Dermis blood vessel endothelial cell (primary cell): ENCODE data around the gene RANBP17. TPM values are rescaled to one million over a fixed set of nuclear protein-coding genes. Genes with fewer than 3 reads are reported as not detected.
A peak's percentile ranks its signal among the peaks of the same experiment; 100 is the strongest.

Experiments used
- DNase-seq: peaks from one replicate; pipeline ENCODE4 v3.0.0; 2010
- total RNA-seq: library from RNA; depleted of rRNA; stranded (reverse); fragments of >200 nt; gene quantifications from 2 replicates; pipeline ENCODE4 v1.2.3, GENCODE V29; 2014

Gene RANBP17
- total RNA-seq, 1 donor from 2014 or later, result 16.3 TPM

DNA sequence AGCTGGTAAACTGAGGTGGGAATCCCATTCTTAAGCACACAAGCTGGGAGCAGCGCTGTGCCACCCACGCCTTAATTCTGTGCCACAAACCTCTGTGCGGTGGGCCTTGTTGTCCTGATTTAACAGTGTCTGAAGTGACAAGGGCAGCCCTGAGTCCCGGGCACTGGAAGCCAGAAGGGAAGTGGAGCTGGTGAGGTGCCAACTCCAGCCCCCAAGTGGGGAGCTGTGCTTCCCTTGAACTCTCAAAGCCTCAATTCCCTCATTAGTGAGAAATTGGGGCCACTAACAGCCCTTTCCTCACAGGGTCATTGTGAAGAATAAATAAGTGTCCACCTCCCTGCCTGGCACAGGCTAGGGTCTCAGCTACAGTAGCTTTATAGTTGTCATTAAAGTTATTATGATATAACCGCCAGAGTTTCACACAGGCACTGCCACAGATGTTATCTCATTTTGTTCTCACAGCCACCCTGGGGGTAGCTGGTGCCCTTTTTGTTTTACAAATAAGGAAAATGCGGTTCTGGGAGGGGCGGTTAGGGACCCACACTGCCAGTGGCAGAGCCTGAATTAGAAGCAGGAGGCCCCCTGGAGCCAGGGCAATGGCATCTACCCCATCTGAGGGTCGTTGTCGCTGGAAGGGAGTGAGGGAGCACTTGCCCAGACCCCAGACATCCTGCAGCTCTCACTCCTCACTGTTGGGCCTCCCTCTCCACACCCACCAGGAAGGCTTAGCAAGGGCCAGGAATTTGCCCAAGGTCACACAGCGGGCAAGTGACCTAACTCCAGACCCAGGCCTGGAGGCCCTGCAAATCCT is 445.2 kb downstream of the RANBP17 start:
- no peak for DNase-seq

DNA sequence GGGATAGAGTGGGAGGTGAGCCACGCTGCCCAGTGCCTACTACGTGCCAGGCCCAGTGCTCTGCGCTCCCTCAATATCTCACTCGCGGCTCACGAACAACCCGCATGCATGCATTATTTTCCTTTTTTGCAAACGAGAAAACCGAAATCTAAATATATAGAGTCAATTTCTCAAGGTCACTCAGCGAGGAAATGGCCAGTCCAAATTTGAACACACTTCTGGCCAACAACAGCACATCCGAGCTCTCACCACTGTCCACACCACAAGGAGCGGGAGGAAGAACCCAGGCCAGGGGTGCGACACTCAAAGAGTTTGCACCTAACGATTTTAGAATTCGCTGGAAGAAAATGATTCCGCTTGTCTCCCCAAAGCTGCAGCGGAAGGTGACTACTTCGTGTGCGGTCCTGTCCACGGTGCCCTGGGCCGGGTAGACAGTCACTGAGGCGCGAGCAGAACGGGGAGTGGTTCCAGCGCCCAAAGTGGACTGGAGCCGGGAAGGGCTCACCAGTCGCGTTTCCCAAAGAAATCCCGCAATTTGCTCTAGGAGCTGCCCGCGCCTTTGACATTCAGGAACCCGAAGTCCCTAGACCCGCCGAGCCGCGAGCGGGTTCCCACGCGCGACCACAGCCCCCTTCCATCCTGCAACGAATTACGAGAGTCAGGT is 446.1 kb downstream of the RANBP17 start:
- no peak for DNase-seq

DNA sequence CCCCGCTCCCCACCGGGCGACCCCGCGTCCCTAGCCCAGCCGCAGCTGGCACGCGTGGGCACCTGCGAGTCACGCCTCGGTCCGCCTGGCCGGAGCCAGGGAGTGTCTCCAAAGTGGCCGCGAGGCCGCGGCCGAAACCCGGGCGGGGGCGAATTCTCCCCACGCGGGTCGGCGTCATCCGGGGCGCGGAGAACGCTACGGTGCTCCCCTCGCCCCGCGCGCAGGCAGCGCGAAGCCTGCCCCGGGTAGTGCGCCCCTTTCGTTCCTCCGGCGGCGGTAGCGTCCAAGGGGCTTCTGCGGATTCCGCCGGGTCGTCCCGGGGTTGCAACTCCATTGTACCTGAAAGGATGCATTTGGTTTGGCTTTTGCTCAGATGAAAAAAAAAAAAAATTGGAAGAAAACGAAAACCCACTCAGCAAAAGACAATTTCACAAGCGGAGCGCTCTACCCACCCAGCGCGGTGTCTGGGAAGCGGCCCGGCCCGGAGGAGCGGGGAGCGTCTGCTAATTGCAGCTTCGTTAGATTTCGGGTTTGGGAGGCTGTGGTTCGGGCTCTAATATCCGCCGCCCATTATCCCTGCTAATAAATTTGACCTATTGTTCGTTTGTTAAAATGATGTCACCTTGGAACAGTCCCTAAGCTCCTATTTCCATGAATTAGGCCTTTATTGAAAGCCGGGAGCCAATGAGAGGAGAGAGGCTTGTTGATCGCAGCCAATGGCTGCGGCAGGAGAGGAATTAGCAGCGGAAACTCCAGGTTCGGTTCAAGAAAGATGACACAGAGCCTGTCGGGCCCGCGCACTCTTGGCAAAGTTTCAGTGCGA is 446.8 kb downstream of the RANBP17 start, which contains the start of gene TLX3:
Gene TLX3, plus strand, starts transcription at position 796 of the 823 bp plus-strand sequence. CDS start 118 bp downstream, outside the sequence.
- peak; percentile 33 for DNase-seq

DNA sequence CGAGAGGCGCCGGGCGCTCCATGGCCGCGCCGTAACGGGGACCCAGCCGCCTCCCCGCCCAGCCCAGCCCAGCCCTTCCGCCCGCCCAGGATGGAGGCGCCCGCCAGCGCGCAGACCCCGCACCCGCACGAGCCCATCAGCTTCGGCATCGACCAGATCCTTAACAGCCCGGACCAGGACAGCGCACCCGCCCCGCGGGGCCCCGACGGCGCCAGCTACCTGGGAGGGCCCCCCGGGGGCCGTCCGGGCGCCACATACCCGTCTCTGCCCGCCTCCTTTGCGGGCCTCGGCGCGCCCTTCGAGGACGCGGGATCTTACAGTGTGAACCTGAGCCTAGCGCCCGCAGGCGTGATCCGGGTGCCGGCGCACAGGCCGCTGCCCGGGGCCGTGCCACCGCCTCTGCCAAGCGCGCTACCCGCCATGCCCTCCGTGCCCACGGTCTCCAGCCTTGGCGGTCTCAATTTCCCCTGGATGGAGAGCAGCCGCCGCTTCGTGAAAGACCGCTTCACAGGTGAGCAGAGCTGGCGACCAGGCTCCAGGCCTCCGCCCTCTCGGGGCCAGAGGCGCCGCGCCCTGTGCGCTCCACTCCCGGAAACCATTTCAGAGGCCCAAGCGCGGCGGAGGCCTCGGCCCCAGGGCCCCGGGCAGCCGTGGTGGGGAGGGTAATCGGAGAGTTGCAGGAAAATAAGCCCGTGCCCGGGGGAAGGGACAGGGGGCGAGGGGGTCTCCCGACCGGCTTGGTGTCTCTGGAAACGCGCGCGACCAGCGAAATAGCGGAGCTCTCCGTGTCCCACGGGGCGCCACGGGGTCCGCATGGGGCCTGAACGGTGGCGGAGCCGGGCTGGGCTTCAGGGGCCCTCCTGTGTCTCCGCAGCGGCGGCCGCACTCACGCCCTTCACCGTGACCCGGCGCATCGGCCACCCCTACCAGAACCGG is 447.7 kb downstream of the RANBP17 start:
- no peak for DNase-seq

DNA sequence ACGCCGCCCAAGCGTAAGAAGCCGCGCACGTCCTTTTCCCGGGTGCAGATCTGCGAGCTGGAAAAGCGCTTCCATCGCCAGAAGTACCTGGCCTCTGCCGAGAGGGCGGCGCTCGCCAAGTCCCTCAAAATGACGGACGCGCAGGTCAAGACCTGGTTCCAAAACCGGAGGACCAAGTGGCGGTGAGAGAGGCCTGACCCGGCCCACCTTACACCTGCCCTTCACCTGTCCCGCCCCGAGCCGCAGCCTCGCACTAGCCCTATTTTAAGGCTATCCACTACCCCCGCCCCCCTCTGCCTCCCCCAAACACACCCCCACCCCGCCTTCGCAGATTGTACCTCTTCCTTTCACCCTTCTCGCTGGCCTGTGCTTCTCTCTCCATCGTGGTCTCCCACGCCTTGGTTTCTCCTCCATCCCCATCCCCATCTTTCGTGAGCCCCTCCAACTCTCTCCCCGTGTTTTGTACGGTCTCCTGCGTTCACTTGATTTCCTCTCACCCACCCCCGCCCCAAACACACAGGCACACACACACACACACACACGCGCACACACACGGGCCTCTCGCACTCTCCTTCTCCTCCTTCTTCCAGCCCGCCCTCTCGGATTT is 448.5 kb downstream of the RANBP17 start:
- no peak for DNase-seq

DNA sequence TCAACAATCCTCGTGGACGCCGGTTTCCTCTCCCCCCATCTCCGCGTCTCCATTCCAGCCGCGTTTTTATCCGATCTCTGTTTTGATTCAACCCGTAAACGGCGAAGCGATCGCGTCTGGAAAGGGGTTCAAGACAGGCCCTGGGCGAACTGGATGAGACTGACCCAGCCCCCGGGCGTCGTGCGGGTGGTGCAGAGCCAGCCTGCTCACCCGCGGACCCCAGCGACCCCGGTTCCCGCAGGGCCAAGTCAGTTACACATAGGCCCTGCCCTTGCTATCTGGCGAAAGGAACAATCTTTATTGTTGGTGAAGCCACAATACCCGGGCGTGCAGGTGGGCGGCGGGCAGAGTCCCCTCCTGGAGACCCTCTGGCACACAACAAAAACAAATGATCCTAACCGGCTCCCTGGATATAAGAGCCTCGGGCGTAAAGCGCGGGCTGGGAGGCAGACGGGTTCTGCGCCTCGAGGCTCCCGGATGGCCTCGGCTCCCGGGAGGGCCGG is 449.1 kb downstream of the RANBP17 start:
- DNase-seq, result no peak

DNA sequence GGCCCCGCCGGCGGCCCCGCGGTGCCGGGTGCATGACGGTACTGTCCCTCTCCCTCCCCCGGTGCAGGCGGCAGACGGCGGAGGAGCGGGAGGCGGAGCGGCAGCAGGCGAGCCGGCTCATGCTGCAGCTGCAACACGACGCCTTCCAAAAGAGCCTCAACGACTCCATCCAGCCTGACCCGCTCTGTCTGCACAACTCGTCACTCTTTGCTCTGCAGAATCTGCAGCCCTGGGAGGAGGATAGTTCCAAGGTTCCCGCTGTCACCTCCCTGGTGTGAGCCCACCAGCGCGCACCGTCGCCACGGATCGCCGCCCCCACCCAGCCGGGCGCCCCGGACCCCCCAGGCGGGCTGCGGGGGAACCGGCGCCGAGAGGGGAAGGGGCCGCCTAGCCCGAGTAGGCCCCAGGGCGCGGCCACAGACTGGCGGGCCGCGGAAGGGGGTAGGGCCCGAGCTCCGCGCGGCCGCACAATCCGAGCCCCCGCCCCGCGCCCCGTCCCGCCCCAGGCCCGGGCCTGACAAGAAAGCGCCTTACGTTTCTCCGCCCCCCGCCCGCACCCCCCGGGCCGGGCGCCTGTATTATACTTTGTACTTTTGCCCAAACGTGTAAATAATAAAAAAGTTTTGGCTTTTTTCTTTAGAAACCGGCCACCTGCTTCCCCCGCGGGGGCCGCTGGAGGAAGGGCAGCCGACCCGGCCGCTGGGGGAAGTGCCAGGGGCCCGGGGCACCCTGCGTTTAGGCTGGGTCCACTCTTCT is 449.7 kb downstream of the RANBP17 start:
- peak; percentile 36 for DNase-seq

DNA sequence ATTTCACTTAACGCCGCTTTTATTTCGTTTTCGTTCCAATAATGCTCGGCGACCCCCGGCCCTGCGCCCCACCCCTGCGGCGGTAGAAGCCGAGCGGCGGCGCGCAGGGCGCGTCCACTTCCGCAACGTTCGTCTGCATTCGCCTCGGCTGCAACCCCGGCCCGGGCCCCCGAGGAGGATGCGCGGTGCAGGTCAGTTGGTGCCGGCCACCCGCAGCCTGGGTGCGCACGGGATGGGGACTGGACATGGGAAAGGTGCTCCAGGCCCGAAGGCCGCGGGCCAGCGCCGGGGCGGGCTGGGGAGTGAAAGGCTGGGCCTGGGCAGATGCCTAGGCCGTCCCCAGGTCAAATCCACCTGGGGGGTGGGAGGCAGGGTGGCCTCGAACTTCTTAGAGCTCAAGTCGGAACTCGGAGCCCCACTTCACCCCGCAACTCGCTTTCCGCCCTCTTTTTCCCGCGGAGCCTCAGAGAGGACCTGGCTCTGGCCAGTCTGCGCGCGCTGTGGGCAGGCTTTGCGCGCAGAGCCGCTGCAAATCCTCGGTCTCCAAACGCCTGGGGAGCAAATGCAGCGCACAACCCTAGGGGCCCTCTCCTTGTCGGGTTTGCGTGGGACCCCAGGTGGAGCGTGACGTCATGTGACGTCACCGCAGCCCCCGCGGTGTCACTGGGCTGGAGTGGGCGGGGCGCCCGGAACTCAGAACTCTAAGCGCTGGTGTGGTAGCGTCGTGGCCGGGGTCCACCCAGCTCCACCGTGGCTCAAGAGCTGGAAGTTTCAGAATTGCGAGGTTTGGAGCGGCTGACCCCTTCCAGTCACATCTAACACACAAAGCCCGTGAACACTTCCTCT is 450.5 kb downstream of the RANBP17 start:
- DNase-seq, result peak; percentile 28

DNA sequence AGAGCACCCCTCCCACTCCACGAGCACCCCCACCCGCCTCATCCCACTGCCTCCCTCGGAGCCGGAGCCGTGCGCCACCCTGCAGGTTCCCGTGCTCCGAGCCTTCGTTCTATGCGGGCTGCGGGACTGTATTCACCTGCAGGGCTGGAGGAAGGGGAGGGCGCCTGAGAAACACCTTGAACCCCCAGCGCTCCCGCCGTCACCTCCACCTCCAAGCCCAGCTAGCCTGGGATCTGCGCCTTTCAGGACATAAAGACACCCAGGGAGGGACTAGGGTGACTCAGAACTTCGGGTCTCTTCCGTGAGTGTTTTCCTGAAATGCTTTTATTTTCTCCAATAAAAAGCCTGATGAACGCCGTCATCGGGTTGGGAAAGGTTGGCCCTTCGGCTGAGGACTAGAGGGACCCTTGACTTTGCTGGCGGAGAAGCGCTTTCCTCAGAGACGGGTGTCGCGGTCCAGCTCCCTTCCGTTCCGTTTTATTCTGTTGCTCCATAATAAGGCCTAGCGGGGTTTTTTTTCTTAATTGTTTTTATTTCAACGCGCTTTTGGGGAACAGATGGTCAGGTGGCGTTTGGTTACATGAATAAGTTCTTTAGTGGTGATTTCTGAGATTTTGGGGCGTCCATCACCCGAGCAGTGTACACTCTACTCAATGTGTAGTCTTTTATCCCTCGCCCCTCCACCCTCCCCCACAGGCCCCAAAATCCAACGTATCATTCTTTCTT is 451.8 kb downstream of the RANBP17 start:
- DNase-seq, result no peak

DNA sequence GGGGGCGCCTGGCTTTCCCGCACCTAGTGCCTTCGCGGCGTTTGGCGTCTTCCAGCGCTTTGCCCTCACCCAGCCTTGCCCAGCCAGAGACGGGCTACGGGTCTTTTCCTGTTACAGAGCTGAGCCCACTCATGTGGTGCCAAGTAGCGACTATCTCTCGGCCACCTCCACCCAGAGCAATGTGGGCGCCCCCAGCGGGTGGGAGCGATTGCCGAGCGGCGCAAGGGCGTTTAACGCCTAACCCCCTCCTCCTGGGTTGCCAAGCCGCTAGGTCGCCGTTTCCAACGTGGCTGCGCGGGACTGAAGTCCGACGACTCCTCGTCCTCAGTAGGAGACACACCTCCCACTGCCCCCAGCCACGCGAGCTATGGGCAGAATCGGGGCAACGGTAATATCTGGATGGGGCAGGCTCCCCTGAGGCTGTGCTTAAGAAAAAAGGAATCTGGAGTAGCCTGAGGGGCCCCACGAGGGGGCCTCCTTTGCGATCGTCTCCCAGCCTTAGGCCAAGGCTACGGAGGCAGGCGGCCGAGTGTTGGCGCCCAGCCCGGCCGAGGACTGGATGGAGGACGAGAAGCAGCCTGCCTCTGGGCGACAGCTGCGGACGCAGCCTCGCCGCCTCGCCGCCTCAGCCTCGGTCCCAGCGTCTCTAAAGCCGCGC is 453.0 kb downstream of the RANBP17 start:
- peak; percentile 34 for DNase-seq

DNA sequence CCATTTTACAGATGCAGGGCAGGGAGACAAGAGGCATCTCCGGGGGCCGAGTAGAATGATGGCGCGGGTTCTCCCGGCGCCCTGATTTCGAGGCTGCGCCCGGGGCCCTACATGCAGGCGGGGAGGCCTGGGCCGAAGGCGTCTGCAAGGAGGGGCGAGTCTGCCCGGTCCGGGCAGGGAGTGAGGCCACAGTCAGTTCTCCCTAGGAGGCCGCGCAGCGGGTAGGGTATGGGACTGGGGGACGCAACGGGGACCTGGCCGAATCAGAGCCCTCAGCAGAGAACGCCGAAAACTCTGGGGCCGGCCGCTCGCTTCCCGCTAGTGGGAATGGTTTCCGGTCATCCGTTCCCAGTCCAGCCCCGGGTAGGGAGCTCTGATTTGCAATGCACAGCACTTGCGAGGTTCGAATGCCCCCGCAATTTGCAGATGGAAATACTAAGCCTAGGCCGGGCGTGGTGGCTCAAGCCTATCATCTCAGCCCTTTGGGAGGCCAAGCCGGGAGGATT is 453.6 kb downstream of the RANBP17 start:
- DNase-seq, result no peak

DNA sequence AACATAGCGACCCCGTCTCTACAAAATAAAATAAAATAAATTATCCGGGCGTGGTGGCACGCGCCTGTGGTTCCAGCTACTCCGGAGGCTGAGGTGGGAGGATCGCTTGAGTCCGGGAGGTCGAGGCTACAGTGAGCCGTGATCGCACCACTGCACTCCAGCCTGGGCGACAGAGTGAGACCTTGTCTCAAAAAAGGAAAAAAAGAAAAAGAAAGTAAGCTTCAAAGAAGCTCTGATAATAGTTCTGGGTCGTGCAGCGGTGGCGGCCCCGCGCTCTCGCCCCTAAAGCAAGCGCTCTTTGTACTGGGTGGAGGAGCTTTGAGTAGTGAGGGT is 454.1 kb downstream of the RANBP17 start:
- DNase-seq, result no peak

DNA sequence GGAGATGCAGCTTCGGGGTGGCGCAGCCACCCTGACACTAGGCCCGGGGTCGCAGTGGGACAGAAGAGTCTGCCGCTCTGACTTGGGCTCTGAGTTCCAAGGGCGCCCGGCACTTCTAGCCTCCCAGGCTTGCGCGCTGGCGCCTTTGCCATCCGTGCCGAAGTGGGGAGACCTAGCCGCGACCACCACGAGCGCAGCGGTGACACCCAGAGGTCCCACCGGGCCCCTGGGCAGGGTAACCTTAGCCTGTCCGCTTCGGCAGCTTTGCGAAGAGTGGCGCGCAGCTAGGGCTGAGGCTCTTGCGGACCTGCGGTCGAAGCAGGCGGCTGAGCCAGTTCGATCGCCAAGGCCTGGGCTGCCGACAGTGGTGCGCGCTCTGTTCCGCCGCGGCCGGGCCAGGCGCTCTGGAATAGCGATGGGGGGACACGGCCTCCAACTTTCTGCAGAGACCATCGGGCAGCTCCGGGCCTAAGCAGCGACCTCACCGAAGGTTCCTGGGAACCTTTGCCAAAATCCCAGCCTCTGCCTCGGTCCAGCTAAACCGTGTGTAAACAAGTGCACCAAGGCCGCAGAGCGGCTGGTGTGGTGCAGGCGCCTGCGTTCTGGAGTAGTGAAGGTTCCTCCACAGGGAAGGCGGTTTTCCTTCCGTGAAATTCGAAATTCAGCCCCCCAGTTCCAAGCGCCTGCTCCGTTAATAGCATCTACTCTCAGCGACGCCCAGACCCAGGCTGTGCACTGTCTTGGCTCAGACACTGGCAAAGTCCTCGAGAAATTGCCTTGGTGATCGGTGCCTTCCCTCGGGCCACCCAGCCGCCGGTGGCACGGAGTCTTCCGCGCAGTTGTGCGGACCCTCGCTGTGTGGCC is 454.7 kb downstream of the RANBP17 start:
- peak; percentile 37 for DNase-seq

DNA sequence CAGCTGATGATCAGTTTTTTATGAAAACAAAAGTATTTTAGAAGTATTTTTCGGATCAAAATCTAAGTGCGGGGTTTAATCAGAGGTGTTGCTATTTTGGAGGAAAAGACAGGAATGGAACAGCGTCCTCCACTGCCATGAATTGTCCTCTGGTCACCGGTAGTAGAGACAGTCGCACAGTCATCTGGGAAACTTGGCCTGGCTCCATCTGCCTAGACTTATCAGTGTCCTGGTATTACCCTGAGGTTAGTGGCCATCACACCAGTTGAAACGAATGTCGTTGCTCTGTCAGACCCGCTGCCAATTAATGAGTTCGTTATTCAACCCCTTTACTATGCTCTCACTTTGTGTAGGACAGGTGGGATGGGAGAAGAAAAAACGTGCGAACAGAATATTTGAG is 455.4 kb downstream of the RANBP17 start:
- DNase-seq, result no peak

DNA sequence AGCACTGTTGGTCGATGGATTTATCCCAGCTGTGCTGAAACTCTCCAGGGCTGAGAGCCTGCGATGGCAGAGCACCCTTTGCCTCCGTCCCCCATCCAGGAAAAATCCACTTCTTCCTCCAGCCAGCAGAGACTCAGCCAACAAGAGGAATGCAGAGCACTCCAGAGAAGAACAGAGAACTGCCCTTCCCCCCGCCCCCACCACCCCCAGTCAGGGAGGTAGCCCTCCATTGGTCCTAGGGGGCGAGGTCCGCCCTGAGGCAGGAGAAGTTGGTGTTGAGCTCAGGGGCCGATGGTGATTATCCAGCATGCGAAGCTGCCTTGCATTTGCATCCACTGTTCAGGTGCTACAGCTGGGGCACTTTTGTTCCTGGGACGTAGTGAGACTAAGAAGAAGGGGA is 456.2 kb downstream of the RANBP17 start:
- no peak for DNase-seq

DNA sequence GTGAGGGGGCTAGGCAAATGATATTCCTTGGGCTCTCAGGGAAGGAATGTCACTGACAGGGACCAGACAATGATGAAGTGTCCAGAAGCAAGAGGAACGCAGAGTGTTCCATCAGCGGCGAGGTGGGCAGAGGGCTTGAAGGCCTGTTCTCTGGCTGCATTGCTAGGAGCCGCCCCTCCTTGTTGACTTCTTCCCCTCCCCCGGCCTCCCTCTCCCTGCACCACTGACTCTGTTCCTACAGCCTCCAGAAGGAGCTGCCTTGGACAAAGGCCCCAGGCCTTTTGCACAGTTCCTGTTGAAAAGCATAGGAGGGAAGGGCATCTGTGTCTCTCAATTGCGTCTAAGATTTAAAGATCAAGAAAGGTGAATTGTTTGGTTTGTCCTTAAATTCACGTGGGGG is 459.6 kb downstream of the RANBP17 start:
- DNase-seq, result no peak

DNA sequence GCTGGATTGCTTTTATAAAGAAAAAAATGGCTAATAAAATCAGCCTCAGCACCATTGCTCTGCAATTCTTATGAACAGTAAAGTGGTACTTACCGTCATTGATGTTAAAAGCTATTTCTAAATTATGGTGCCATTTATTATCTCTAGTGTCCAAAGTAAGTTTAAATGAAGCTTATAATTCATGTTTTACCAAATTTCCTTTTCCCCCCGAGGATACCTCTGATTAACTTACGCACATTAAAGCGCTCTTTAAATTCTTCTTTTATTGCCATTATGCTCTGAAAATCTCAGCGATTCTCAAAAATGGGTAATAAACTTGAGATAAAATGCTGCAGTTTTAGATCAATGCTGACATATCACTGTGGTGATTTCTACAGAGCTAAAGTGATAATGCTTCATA is 460.7 kb downstream of the RANBP17 start:
- DNase-seq, result no peak
